Dermis blood vessel endothelial cell (primary cell): ENCODE results near the gene UPF1. TPM values are rescaled to one million over a fixed set of nuclear protein-coding genes. Genes with fewer than 3 reads are reported as not detected.

Source experiments
- DNase-seq: peaks from one replicate; pipeline ENCODE4 v3.0.0; 2010
- total RNA-seq: library from RNA; depleted of rRNA; stranded (reverse); fragments of >200 nt; gene quantifications from 2 replicates; pipeline ENCODE4 v1.2.3, GENCODE V29; 2014

UPF1 gene
- total RNA-seq, 1 donor from 2014 or later = 100 TPM

DNA sequence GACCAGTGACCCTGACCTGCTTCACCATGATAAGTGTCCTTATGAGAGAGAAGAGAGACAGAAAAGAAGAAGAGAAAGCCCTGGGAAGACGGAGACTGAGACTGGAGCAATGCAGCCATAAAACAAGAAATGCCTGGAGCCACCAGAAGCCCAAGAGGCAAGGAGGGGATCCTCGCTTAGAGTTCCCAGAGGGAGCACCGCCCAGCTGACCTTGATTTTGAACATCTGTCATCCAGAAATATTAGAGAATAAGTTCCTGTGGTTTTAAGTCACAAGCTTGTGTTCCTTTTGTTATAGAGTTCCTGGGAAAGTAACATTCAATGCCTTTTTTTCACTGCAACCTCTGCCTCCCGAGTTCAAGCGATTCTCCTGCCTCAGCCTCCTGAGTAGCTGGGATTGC is 44.0 kb downstream of the UPF1 start:
- DNase-seq = no peak

DNA sequence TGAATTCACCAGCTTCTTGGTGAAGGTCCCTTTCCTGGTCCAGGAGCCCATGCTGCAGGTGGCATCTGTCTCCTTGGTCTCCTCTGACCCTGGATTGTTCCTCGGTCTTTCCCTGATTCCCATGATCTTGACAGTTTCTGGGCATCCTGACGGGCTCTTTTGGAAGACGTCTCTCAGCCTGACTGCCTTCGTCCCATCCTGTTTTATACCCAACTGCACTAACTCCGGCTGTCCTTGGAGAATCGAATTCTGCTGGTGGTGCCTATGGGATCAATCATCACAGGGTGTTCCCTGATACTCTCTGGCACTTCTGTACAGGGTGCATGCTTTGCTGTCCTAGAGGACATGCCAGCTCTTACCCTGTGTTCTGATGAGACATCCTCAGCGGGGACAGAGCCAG is 45.1 kb downstream of the UPF1 start:
- no peak for DNase-seq

DNA sequence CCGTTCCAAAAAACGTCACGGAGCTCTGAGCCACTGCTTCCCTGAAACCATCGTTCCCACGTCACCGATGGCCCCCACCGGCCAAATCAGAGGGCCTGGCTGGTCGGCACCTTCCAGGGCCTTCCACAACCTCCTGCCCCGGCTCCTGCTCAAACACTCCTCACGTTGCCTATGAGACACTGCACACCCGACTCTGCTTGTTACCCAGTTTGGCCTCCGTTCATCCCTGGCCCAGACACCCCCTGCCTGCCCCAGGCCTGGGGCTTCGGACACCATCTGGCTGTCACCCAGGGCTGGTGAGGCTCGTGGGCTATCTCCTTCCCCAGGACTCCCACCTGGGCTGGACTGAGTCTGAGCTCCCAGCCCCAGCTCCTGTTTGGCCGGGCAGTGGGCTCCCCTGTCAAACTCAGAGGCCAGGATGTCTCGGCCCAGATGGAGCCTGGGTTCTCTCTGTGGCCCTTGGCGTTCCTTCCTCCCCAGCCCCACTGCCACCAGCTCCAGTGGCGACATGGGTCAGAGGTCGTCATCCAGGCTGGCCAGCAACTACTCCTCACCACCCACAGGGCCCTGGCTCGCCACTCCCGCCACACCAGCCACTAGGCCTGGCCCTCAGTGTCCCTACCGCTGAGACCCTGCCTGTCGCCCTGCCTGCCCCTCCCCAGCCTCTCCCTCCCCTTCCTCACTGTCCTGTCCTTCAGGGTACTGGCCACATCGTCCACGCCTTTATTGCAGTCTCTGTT is 46.5 kb downstream of the UPF1 start:
- DNase-seq = no peak

DNA sequence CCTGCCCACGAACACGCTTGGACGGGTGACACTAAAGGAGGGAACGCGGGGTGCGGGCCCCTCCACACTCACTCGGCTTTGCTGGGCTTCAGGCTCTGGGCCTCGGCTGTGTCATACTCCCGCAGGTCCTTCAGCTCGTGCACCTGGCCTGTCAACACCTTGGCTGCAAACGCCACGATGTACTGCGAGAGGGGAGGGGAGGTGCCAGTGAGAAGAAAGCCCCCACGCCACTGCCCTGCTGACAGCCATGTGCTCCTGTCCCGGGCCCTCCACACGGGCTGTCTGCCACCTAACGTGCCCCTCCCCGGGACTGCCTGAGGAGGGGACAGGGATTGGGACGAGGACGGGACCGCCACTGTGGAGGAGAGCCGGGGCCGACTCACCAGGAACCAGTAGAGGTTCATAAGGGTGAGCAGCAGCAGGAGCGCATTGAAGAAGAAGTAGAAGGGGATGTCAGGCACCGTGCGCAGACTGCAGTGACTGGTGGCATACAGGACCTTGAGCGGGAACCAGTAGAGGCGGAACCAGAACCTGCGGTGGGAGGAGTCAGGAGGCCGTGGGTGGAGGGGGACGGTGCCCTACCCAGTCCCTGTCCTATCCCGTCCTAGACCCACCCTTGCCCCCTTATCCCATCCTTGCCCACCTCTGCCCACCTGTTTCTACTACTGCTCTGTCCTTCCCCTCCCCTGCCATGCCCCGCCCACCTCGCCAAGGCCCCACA is 47.3 kb downstream of the UPF1 start:
- no peak for DNase-seq

DNA sequence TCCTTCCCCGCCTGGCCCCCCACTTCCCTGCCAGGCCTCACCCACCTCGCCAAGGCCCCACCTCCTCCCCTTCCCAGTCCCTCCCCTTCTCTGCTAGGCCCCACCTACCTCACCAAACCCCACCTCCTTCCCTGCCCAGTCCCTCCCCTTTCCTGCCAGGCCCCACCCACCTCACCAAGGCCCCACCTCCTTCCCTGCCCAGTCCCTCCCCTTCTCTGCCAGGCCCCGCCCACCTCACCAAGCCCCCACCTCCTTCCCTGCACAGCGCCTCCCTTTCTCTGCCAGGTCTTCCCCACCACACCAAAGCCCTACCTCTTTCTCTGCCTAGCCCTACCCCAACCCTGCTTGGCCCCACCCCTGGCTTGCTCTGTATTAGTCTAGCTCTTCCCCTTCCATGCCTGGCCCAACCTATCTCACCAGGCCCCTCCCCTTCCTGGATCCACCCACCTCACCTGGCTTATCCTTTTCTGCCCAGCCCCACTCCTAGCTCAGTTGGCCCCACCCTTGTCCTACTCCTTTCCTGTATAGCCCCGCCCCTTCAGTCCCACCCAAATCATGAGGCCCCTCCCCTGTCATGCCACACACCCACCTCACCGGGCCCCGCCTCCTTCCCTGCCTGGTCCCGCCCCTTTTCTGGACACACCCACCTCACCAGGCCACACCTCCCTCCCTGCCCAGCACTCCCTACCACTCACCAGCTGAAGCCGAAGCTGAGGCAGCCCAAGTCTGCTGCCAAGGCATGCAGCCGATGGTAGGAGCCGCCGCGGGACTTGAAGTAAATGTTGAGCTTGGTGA is 48.0 kb downstream of the UPF1 start:
- DNase-seq = peak; percentile 49

DNA sequence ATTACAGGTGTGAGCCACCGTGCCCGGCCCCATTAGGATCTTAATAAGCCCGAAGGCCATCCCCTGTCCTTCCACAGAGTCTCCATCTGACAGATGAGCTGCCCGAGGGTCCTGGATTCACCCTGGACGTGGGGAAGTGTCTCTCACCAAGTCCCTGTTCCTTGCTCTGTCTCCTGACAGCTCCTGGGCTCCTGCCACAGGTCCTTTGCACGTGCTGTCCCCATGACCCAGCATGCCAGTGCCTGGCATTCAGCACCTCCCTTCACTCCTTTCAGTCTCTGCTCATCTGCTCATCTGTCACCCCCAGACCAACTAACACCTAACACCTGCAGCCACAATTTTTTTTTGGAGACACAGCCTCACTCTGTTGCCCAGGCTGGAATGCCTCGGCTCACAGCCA is 49.7 kb downstream of the UPF1 start:
- DNase-seq = no peak

DNA sequence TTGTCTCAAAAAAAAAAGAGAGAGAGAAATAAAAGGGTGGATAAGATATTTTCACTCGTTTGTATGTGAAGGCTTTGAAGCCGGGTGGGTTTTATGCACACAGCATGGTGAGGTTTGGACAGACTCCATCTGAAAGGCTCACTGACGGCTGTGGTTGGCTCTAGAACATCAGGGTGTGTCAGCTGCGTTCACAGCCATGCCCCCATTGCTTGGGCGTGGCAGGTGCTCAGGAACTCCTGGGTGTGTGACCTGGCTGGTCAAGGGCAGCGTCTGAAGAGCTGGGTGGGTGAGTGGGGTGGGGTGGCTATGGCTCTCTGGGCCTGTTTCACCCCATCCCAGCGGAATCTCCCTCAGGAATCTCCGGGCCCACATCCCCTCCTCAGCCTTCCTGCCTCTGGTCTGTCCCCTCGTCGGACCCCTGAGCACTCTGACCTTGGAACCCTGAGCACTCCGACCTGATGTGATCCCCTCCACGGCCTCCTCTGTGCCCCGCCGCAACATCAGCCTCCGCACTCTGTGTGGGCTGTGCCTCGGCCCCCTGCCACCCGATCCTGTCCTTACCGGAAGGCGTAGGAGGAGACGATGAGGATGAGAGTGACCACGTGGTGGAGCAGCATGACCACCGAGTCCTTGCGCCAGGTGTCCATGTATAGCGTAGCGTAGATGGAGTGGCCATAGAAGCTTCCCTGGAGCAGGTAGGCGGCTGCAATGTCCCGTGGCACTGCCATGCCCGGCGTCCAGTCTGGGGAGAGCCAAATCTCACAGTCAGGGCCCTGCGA is 52.0 kb downstream of the UPF1 start:
- no peak for DNase-seq

DNA sequence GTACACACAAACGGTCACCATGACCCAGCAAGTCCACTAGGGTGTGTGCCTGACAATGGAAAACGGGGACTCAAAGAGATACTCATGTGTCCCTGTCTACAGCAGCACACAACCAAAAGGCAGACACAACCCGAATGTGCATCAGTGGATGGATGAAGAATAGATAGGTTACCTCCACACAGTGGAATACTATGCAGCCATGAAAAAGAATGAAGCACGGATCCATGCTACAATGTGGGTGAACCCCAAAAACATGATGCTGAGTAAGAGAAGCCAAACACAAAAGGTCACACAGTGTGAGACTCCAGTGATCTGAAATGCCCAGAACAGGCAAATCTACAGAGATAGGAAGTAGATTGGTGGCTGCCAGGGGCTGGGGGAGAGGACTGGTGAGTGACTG is 55.2 kb downstream of the UPF1 start:
- no peak for DNase-seq

DNA sequence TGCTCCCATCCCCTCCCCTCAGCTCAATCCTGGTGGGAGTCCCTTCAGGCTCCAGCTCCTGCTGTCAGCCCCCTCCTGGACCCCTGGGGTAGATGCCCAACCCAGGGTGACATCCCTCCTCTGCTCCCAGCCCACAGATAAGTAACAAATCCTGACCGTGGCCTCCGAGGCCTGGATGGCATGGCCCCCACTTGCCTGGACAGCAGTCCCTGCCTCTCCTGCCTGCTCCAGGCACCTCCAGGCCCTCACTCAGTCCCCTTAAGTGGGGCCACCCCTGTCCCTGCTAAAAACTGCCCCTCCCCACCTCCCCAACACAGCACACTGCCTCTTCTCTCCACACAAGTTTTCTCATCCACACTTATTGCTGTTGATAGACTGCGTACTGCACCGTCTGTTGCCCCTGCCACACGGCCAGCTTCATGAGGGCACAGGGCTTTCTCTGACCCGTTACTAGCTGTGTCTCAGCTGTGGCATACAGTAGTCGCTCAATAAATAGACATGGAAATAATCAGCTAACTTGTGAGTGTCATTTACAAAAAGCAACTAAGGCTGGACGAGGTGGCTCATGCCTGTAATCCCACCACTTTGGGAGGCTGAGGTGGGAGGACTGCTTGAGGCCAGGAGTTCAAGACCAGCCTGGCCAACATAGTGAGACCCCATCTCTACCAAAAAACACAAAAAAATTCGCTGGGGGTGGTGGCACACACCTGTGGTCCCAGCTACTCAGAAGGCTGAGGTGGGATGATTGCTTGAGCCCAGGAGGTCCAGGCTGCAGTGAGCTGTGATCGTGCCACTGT is 58.4 kb downstream of the UPF1 start:
- DNase-seq = no peak

DNA sequence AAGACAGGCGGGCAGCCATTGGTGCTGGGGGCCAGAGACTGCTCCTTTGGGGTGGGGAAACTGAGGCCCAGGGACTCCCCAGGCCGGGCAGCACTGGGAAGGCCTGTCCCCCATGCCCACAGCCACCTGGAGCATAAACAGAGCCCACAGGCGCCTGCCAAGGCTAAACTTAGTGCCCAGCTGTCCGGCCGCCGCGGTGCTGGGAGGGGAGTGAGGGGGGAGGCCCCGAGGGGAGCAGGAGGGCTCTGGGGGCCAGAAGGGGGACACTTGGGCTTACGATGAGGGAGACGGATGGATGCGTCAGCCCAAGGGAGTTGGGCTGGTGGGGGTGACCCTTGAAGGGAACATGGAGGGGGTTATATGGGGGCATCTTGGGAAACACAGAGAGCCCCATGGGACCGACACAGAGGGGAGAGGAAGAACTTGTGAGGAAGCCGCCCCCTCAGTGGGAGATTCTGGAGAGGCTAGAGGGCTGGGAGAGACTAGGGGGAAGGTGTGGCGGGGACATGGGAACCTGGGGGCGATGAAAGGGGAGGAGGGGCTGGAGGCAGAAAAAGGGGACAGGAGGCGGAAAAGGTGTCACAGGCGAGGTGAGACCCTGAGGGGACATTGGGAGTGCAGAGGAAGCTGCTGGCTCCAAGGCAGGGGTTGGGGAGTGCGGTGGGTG is 62.0 kb downstream of the UPF1 start:
- DNase-seq = no peak

DNA sequence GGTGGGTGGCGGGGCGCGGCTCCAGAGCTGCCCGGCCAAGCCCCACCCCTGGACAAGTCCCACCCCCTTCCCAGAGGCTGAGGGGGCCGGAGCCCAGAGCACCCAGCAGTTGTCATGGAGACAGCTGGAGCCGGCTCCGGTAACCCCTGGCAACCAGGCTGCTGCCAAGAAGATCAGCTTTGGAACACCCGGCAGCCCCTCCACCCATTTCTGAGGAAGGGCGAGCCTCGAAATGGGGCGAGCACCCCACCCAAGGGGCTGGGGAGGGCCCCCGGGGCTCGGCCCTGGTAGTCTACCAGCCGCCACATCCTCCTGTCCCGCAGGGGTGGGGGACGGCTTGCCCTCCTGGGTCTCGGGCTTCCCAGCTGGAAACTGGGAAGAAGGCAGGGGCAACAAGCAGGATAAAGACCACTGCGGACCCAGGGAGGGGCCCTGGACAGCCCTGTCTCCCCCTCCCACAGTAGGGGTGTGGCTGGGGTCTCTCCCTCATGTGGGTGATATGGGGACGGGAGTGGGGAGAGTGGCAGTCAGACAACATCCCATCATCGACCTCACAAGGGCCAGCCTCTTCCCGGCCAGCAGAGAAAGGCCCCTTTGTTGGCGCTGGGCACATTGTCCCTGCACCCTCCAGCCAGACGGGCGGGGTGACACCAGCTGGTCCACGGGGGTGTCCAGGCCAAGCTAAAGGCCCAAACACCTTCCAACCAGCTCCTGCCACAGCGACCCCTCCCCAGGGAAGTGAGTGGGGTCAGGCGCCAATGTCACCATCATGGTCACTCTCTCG is 62.7 kb downstream of the UPF1 start:
- DNase-seq = no peak

DNA sequence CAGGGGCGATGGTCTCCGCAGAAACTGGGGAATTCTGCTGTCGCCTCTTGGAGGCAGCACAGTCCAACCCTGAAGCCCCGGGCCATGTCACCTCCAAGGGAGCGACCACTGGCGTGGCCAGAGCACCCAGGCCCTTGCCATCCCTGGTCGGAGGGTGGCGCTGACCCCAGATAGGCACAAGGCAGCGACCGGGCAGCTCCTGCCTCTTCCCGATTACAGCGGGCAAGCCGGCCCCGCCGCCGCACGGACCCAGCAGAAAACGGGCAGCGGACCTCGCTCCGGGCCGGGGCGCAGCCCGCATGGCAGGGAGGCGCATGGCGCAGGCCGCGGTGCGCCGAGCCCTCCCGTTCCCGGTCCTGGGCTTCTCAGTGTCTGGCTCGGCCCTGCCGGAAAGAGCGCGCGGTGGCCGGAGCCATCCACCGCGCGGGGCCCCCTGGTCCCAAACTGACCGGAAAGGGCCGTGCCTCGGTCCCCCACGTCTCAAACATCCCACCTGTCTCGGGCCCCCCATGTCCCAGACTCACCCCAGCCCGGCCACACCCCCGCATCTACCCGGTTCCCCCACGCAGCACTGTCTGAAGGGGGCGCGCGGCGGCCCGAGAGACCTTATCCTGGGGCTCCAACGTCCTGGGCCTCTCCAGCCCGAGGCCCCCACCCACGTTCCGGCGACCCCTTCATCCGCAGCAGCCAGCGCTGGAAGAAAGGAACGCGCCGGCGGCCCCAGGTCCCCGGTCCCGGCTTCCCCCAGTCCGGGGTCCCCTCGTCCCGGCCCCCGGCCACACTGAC is 63.5 kb downstream of the UPF1 start:
- DNase-seq = peak; percentile 66

DNA sequence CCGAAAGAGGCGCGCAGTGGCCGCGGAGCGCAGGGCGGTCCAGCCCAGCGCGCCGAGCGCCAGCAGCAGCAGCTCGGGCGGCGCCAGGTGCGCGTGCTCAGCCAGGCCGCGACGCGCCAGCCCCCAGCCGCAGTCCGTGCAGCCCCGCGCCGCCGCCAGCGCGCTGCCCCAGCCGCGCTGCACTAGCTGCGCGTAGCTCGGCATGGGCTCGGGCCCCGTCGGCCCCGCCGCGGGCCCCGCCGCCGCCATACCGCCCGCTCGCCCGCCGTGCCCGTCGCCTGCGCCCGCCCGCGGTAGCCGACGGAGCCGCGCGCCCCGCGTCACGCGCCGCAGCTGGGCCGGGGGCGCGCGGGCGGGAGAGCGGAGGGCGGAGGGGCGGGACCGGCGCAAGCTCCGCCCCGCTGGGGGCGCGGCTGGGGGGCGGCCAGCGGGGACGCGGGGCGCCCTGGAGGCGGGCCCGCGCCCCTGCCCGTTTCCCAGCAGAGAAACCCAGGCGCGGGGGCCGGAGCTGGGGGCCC is 64.1 kb downstream of the UPF1 start, which contains the start of gene CERS1:
CERS1 (minus strand) TSS at position 335 of the 518 bp plus-strand sequence; CDS start at position 249, 86 bp downstream.
- DNase-seq = peak; percentile 35

DNA sequence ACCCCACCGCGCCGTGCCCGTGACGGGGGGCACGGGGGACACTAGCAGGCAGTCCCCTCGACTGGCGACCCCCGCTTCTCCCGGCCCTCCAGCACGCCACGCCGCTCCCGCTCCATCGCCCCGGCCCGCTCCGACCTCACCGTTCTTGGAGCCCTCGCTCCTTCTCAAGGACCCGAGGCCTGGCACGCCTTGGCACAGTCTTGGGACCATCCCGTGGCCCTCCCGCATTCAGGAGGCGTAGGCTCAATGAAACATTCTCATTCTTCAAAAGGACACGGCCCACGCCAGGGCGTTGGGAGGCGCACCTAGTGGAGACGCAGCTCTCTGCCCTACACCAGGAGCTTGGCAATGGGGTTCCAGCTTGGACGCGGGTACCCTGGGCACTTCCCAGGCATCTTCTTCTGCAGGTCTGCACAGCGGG is 64.7 kb downstream of the UPF1 start:
- DNase-seq = peak; percentile 37

DNA sequence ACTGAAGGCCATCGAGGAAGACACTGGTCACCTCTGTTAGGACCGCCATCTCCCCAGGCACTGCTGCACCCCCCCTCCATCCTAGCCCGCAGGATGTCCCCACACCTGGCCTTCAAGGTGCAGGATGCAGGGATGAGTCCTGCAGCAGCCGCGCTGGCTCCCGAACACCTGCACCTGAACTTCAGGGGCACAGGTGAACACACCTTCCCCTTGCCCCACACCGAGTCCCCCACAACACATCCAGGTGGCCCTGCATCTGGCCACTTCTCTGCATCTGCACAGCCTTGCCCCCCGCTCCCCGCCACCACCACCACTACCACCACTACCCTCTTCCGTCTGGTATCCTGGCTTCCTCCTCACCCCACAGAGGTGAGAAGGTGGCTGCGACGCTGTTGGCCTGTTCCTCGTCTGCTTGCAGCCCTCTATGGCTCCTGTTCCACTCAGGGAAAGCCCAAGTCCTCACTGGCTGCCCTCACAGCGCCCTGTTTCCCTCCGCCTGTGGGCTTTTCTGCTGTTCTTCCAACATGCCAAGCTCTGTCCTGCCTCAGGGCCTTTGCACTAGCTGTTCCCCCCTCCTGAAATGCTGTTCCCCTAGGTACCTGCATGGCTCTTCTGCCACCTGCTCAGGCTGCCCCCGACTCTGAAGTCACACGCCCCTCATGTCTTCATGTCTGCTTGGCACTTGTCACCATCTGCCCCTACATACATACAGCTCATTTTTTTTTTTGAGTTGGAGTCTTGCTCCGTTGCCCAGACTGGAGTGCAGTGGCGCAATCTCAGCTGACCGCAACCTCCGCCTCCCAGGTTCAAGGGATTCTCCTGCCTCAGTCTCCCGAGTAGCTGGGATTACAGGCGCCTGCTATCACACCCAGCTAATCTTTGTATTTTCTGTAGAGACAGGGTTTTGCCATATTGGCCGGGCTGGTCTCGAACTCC is 65.6 kb downstream of the UPF1 start:
- no peak for DNase-seq

DNA sequence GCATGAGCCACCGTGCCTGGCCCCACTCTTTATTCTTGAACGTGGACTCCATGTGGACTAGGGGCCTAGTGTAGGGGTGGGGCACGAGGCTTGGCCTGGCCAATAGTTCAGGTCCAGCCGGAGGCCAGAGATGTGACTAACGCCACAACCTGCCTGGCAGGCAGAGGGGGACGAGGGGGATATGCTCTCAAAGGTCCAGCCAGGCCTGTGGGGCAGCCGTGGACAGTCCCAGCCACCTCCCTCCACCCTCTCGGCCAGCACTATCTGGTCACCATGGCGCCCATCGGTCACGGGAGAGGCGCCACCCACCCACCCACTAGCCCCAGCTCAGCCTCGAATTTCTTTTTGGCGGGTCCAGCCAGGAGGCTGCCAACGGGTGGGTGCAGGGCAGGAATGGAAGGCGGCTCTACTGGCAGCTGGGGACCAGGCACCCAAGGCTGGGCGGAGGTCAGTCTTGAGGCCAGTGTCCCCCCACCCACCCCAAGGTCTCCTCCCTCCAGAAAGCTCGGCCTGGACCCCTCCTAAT is 66.4 kb downstream of the UPF1 start:
- DNase-seq = no peak

DNA sequence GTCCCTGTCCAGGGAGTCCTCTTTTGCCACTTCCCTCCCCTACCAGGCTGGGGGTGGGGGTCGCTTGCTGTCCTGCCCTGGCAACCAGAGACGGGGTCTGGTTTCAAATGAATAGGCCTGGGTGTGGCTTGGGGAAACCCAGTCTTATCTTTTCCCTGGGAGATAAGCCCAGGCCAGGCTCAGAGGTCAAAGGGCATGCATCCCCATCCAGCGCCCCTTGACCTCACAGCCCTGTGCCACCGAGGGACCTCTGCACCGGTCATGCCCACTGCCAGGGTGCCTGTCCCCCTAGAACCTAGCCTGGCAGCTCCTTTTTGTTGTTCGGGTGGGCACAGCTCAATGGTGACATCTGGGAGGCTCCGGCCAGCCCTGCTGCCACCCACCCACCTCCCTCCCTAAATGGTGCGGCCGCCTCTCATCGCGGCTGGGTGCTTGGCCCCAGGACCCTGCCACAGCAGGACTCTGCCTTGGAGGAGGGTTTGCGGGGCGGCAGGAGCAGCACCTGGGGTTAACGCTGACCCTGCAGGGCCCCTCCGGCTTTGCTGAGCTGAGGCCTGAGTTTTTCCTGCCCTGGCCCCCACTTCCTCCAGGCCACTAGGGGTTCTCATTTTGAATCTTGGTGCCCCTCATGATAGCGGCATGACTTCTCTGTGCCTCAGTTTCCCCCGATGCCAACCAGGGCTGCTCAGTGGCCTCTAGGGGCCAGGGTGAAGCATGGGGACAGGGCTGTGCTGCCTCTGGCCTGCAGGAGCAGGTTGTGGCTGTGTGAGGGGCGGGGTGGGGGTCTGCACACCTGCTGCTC is 67.0 kb downstream of the UPF1 start:
- no peak for DNase-seq
